HG03378 (cell line): Measurements from ENCODE around the gene NOC4L.
"Not testable (repeated sequence)": the region's sequence is repeated elsewhere in the genome, so short reads cannot be mapped to it uniquely, and the experiment has no call there.

Source experiments
- ATAC-seq: cut with Tn5 transposase; IDR thresholded peaks from one replicate; pipeline ENCODE4 v1.9.1; 2021; ENCODE audit warnings: mild to moderate bottlenecking, moderate library complexity; ENCODE audit not compliant: unreplicated experiment

Gene NOC4L

DNA sequence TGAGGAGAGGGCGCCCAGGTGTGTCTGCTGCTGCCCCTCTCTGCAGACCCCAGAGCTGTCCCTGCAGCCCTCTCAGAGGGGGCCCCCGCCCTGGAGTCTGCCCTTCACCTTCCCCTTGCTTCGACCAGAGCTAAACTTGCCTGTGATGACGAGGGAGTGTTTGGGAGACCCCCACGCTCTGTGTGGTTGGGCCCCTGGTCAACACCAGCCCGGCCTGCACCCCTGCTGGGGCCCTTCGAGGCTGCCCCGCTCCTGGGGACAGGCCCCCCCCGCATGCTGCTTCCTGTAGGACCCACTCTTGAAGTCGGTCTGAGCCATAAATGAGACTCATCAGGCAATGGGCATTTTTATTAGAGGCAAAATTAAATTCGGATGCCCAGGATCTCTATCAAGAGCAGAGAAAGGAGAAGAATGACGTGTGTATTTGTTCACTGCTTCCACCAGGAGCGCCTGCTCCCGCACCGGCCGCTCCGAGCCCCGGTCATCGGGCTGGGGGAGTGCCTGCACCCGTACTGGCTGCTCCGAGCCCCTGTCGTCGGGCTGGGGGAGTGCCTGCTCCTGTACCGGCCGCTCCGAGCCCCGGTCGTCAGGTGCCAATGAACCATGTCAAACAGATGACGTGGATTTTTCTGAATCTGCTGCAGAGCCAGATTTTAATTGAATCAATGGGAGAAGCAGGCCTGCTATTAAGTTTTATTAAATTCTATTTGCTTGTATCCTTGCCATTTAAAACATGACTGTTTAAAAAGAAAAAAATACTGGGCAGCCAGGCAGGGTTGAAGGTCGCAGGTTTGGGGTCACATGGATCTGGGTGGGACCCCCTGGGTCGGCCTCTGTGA, 47.7 kb downstream of the NOC4L start:
- no peak for ATAC-seq

DNA sequence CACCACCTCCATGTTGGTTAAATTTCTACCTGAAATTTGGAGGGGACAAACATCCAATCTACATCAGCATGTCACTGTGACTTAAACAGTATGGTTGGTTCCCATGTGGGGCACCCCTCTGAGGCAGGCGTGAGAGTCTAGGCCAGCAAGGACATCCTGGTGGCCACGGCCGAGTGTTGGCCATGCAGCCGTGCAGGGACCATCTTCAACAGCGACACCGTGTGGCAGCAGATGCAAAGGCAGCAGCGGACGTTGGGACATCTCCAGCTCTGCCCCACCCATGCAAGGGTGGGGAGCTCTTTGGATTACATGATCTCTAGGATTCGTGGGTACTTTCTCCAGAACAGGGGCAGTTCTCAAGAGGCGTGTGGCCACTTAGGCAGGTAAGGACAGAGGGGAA, 49.8 kb downstream of the NOC4L start:
- ATAC-seq: no peak

DNA sequence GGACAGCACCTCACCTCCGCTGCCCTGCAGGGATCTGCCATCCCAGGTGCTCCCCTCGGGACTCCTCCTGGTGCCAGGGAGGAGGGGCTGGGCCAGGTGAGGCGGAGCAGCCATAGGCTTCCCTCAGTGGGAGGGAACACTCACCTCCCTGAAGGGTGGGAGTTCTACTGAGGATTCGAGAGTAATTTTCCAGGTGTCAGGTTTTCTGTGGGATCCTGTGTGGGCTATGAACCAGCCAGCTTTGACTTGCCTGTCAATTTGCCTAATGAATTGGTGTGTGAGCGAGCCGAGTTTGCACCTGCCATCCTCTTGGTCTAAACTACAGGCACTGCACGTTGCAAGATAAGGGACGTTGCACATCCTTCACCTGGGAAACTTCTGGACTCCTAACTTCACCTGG, 50.3 kb downstream of the NOC4L start:
- no peak for ATAC-seq

DNA sequence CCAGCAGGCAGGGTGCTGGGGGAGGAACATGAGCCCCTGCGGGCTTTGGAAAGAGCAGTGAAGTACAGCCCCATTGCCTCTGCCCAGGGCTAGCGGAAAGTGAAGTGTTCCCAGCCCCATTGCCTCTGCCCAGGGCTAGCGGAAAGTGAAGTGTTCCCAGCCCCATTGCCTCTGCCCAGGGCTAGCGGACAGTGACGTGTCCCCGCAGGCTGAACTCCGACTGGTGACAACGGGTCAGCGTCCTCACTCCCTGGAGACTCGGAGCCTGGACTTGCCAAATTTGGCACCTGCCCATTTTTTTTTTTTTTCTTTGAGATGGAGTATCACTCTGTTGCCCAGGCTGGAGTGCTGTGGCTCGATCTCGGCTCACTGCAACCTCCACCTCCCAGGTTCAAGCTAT, 51.0 kb downstream of the NOC4L start:
- ATAC-seq: not testable (repeated sequence)

DNA sequence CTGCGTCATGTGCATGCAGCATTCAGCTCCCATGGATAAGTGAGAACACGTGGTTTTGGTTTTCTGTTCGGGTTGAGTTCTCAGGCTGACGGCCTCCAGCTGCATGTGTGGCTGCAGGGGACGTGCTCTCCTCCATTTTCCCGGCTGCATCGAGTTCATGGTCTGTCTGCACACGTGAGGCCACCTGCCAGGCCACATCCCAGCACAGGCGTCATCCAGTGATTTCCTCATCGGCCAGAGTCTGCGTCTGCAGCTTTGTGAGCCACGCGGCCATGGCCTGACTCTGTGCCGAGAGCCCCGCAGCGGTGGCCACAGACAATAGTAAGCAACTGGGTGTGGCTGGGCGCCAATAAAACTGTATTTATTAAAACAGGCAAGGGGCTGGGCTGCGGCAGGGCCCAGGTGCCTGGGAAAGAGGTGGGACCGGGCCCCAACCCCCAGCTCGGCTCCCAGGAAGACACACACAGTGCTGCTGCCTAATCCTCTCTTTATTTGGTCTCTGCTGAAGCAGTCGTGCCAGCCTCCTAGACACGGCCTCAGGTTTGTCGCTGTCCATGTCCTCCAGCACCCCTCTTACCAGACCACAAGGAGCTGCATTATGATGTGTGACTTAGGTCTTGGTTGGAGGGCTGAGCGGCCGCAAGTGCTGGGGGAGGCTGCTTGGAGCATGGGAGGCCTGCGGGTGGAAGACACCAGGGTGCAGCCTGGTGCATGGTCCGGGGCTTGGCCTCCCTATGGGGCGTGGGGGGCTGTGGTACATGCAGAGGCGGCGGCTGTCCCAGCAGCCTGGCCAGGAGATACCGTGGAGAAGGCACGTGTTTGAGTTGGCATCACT, 52.0 kb downstream of the NOC4L start:
- no peak for ATAC-seq

DNA sequence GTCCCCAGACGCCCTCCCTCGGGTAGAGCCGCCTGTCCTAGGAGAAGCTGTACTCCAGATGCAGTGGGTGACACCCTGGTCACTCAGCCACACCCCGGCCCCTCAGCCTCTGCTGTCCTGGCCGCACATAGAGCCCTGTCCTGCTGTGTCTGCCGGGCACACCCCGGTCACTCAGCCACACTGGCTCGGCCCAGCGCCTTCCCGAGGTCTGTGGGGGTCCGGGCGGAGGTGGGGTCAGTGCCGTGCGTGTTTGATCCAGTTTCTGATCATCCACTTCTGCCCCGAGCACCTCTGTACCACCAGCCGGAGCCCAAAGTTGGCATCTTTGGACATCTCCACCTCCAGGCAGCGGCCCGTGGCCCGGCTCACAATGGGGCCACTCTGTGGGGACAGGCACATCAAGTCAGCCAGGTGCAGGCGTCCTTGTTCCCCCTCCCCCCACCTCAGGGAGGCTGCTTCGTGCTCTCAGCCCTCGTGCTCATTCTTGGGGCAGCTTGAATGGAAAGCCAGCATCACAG, 52.7 kb downstream of the NOC4L start:
- no peak for ATAC-seq

DNA sequence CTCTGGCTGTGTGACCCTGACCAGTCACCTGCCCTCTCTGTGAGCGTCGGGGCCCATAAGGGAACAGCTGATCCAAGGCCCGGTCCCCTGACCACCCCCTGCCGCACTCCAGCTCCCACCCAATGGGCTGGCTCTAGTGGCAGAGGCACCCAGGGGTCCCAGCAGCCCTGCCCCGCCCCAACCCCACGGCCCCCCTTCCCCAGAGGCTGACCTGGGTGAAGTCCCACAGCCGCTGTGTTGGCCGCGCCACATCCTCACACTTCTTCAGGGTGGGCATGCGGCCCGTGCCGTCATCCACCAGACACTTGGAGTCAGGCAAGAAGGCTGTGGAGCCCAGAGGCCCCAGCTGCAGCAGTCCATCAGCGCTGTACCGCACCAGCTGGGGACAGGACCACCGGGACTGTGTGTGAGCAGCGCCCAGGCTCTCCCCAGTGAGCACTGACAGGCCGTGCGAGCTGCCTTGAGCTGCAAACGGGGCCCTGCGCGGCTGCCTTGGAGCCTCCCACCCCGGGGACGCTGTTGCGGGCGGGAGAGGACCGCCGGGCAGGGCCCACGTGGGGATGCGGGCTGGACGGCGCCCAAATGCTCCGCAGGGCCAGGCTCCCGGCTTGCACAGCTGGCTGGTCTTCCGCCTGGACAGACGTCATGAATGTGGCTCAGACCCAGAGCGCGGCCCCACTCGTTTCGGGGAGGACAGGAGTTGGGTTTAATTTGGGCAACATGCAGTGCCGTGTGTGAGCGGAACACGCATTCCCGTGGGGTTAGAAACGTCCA, 53.5 kb downstream of the NOC4L start:
- no peak for ATAC-seq

DNA sequence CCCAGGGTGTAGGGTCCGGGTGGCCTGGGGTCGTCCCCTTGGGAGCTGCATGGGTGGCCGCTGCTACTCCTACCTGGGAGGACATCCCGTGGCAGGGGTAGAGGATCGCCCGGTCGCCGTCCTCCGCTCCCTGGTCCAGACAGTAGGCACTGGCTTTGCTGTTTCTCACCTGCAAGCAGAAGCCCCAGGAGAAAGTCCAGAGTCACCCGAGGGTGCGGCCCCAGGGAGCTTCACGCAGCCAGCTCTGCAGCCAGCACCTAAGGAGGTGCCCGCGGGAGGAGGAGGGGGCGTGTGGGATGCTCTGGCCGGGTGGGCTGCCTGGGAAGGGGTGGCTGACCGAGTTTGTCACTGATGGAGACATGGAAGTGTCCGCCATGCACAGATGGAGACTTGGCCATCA, 54.8 kb downstream of the NOC4L start:
- no peak for ATAC-seq

DNA sequence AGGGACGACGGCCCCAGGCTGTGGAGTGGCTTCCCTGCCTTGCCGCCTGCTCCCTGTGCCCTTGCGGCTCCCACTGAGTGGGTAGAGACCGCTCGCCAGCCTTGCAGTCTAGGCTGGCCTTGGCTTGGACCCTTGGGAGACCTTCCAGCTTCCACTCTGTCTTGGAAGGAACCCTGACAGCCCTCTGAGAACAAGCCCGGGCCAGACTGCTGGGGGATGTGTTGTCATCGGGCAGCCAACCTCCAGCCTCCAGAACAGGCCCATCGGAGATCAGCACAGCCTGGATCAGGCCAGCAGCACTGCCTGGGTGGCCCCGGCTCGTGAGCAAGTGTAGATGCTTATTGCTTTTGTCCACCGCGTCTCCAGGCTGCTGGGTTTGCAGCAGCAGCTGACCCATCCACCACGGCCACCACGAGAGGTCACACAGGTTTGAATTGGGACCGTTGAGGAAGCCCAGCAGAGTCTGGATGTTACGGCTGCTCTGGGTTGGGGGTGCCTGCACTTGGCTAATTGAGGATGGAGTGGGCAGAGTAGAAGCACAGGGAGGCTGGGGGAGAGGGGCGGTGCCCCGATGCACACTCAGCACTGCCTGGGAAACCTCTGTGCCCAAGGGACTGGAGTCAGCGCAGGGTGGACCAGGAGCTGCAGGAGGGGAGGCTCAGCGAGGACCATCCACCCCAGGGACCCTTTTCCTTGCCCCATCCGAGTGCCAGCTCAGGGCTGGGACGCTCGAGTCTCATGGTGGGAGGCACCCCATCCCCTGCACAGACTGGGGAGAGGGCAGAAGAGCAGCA, 55.5 kb downstream of the NOC4L start:
- no peak for ATAC-seq

DNA sequence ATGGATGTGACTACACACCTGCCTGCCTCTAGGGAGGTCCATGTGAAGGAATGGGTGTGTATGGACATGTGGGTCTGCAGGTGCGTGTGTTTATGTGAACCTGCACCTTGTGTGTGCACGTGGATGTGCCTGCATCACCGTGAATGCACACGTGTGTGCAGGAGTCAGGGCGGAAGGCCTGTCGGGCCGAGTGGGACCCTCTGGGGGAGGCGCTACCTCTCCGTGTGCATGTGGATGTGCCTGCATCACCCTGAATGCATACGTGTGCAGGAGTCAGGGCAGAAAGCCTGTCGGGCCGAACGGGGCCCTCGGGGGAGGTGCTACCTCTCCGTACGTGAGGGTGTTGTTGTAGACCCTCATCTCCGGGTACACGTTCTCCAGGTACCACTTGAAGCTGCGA, 56.5 kb downstream of the NOC4L start:
- ATAC-seq: no peak

DNA sequence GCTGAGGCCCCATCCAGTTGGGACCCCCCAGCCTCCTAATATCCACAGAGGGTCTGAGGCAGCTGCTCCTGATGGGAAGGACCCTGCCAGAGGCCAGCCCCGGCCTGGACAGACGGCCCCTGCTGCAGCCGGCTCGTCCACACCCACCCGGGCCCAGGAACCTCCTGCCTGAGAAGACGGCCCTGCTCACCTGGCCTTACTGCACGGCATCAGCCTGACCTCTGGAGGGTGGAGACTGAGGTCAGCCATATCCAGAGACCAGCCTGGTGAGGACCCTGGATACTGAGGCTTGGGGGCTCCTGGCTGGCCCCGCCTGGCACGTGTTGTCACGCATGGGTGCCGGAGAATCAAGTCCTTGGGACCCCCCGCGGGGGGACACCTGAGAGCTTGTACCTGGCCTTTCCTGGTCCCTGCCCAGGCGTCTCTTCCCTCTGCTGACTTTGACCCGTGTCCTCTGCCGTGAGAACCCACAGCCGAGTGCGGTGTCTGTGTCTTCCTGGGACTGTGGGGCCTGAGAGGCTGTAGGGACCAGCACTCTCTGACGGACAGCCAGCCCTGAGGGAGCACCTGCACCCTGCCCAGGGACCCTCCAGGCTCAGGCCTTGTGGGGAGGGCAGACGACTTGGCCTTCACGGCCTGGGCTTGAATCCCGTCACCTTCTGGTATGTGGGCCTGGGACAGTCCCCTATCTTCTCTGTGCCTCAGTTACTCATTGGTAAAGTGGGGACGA, 57.3 kb downstream of the NOC4L start:
- ATAC-seq: no peak
